ENCODE results near the gene PRUNE1. TPM values are rescaled to one million over a fixed set of nuclear protein-coding genes. Genes with fewer than 3 reads are reported as not detected.

Gene PRUNE1, protein sequence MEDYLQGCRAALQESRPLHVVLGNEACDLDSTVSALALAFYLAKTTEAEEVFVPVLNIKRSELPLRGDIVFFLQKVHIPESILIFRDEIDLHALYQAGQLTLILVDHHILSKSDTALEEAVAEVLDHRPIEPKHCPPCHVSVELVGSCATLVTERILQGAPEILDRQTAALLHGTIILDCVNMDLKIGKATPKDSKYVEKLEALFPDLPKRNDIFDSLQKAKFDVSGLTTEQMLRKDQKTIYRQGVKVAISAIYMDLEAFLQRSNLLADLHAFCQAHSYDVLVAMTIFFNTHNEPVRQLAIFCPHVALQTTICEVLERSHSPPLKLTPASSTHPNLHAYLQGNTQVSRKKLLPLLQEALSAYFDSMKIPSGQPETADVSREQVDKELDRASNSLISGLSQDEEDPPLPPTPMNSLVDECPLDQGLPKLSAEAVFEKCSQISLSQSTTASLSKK
- total RNA-seq (2022; extraction: Qiagen RNA extraction): 12.0 to 19.6 TPM (median 15.3 TPM) in 5 replicates

DNA sequence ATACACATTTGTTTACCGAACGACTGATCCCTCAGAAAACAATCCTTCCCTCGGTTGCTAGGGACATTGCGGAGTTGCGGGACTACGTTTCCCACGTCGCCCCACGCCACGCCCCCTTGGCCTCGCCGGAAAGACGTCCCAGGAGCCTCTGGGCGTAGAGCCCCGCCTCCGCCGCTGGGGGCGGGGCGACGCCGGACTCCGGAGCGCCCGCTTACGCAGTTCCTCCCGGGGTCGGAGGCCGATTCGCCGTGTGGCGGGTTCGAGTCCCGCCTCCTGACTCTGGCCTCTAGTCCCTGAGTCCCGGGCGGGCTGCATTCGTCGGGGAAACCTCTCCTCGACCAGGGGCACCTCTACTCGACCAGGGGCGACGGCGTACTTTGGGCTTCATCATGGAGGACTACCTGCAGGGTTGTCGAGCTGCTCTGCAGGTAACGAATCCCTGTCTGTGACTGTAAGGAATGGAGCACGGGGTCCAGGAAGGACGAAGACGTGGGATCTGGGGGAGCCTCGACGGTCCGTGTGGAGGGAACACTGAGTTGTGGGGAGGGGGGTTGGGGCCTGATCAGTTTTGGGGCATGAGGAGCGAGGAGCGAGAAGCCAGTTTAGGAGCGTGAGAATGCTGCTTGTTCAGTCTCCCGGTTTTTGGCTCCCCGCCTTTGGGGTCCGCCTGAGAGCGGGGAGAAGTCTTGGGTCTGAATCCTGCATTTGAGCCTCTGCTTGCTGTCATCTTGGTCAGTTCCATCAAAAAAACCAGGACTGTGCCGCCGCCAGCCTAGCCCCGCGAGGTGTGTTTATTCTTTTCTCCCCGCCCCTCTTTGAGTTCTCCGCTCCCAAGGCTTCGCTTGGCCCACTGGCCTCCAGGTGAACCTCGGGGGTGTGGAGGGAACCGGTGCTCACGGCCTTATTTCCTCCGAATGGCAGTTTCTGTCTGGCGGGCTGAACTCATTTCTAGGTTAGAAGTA, at the start of gene PRUNE1:
Gene PRUNE1 (plus strand): TSS at position 206 of the 962 bp plus-strand sequence. CDS start 184 bp downstream, at position 390.

DNA sequence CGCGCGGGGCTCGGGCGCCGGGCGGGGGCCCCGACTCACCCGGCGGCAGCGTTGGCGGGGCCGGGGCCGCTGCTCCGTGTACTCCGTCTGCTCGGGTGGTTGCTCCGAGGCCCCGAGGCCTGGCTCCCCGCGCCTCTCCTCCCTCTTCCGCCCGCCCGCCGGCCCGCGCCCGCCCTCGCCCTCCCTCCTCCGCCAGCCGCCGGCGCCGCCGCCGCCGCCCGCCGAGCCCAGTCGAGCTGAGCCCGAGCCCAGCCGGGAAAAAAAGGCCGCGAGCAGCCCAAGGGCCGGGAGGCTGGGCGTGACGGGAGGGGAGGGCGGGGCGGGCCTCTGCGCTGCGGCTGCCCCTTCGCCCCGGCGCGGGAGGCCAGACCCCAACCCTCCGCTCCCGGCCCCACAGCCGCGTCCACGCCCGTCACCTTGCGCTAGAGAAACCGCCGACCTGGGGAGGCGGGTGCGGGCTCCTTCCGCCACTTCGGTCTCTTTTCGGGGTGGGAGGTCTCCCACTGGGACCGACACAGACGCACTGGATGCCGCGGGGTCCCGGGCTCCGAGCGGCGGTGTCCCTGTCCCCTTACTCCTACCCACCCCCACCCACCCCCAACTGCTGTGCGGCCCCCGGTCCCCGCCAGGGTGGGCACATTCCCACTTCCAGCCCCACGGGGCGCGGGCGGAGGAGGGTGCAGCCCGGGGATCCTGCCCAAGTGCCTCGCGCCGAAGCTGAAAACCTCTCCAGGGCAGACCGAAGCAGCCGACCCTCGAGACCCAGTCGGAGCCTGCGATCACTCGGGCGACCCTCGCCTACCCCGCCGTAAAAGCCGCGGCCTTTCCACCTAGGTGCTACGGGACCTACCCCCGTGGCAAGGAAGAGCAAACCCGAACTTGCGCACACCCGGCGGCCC, 33.4 kb upstream of the PRUNE1 start, which contains the start of gene CERS2:
Gene CERS2 (minus strand): TSS at position 256 of the 899 bp plus-strand sequence. CDS start 5,745 bp downstream, outside the sequence.

DNA sequence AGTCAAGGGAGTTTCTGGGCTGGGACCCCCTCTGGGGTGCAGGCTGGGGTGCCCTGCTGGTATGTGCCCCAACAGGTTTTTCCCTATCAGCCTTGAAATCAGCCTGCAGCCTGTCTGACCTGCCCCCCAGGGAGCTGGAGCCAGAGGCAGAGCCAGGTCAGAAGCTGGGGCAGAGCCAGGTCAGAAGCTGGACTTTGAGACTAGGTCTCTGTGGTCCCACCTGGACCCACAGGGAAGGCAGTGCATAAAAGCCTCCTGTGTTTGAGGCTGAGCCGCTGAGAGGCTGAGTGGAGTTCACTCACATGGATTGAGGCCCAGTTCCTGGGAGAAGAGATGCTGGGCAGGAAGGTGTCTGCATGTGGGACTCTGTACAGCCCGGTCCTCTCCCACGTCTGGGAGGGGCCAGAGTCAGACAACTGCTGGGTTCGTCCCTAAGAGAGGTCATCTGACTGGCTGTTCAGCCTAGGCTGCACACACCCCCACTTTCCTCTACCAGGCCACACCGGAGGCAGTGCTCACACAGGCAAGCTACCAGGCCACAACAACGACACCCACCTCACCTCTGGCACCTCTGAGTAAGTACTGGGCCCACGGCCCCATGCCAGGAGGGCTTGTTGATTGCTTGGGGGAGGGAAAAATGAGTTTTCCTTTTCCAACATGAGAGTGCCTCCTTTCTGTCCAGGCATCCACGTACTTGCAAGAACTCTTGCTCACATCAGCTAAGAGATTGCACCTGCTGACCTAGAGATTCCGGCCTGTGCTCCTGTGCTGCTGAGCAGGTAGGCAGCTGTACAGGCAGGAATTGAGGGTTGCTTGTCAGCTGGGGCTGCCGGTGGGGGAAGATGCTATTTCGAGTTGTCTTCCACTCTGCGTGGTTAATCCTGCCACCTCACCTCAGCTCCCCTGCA, 26.2 kb upstream of the PRUNE1 start, which contains the start of gene ANXA9:
Gene ANXA9 (plus strand): TSS at position 488 of the 908 bp plus-strand sequence. CDS start 814 bp downstream, outside the sequence.

DNA sequence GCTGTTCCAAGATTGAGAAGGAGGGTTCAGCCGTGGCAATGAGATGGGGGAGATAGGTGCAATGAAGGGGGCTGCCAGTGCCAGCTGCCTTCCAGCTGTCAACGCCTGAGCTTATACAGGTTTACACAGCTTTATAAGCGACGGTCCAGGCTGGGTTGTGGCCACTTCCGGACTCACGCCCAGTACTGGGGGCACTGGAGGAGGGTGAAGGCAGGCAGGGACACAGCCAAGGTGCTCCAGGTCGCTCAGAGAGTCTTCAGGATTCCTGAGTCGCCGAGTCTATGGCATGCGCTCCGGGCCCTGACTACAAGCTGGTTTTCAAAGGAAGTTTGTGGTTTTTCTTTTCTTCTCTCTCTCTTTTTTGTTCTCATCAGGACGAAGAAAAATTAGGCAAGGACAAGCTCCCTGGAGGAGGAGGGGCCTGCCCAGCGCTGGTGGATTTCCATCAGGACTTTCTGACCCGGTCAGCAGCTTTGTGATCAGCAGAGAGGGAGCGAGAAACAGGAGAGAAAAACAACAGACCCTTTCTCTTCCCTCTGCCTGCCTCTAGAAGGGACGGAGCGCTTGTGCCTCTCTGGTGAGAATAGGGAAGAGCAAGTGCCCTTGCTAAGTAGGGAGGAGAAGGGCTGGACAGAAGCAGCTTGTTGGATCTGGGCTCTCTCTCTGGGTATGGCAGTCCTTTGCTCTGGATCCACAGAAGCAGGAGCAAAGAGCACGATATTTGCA, 1.8 kb upstream of the PRUNE1 start, which contains the start of gene MINDY1:
Gene MINDY1 (minus strand): TSS at position 576 of the 726 bp plus-strand sequence. CDS start 4,285 bp downstream, outside the sequence.

DNA sequence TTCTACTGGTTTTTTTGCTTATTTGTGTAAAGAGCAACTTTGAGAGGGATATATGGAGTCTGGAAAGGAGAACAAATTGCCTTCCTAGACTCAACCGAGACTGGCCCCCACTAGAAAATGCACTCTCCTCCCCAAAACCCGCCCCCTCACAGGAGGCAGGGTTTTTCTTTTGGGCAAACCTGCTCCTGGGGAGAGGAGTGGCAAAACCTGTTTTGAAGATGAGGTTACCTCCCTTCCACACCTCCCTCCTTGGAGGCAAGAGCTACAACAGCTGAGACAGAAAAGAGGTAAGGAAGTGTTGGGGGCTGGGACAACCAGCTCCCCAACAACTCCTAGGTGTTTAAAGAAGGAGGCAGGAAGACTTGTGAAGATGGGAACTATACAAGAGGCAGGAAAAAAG, 28.1 kb downstream of the PRUNE1 start, which contains the start of gene BNIPL:
Gene BNIPL (plus strand): TSS at position 231 of the 400 bp plus-strand sequence. CDS start 140 bp downstream, at position 371.

DNA sequence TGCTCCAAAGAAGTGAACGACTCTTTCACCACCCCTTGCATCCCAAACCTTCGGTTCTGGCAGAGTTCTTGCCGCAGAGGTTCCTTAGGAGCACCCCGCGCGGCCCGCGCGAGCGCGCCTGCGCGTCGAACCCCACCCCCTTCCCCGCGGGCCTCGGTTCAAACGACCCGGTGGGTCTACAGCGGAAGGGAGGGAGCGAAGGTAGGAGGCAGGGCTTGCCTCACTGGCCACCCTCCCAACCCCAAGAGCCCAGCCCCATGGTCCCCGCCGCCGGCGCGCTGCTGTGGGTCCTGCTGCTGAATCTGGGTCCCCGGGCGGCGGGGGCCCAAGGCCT, 39.3 kb downstream of the PRUNE1 start, which contains the start of gene C1orf56:
Gene C1orf56 (plus strand): TSS at position 161 of the 334 bp plus-strand sequence. CDS start 97 bp downstream, at position 258.

DNA sequence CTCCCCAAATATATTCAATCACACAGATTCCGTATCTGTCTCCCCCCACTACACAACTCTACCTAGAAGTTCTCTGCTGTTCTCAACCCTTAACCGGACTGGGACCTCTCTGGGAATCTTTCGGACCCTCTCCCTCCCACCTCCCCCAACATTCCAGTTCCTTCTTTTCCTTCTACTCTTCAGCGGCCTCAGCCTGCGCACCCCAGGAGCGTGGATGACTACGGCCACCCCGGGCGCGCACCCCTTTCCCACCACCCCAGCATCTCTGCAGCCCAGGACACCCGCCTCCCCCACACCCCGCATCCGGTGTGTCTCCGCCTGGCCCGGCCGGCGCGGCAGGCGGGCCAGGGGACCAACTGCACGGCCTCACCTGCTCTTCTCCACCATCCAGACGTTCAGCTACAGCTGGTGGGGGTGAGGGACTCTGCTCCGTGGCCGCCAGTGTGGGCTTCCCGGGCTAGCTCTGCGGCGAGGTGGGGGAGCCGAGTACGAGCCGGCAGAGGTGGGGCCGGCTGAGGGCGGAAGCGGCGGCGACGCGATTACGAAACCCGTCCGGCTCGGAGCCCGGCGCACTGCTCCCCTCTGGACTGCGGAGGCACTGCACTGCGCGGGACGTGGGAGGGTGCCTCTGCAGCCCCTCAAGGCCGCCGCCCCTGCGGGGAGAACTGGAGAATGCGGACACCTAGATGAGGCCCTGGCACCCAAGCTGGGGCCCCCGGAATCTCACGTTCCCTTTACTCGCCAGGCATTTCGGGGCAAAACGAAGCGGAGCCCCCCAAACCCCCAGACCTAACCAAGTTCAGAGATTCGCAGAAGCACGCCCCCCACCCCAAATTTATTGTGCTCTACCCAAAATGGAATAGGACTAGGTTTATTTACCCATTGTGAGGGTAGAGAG, 51.1 kb downstream of the PRUNE1 start, which contains the start of gene CDC42SE1:
Gene CDC42SE1 (minus strand): TSS at position 514 of the 898 bp plus-strand sequence. CDS start 3,892 bp downstream, outside the sequence.

DNA sequence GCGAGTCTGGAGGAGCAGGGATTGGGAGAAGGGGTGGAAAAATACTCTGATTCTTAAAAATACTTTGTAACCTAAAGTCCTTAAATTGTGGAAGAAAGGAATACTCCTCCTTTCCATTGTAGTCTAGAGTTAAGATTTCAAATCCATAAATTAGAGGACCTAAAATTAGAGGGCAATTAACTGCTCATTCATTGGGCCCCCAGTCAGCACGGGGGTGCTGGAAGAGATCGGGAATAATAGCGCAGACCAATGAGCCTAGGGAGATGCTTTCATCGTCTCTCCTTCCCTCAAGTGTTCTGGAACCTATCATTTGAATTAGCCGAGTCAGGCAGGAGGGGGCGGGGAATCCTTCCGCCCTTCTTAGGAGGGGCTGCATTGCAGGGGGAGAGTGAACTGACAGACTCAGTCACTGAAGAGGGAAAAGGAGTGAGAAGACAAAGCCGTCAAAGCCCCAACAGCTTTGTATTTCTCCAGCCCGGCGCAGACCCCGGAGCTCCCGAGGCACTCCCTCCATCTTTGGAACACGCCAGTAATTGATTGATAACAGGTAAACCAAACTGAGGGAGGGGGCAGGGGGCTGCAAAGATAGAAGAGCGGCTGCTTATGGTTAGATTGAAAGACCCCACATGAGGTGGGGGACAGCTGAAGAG, 51.9 kb downstream of the PRUNE1 start, which contains the start of gene MLLT11:
Gene MLLT11 (plus strand): TSS at position 391 of the 650 bp plus-strand sequence. CDS start 6,828 bp downstream, outside the sequence.

DNA sequence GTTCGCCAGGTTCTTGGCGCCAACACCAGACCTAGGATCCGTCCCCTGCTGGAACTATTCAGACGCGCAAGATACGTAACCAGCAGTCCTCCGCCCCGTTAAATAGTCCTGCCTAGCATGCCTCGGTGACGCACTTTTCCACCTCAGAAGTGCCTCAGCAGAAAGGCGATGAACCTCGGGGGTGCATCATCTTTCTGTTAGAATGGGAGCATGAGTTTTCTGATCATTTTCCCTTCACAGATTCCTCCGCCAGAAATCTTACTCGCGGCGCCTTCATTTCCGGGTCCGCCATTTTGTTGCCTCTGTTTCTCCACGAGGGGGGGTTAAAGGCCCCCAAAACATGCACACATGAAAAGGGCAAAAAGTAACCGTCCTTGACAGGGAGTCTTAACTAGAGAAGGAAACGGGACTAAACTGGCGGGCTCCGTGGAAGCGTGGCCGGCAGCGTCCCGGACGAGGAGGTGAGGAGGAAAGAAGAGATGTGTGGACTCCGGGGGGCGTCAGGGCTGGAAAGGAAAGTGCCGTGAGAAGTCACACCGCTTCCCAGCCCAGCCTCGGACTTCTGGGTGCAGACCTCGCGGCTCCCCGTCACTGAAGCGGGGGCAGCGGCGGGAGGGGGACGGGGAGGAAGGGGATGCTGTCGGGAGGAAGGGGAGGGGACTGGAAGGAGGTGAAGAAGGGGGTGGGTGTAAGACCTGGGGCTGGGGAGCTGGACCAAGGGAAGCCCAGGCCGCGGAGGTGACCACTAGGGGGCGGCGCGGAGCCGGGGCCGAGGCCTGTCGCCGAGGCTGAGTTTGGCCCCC, 62.4 kb downstream of the PRUNE1 start, which contains the start of gene GABPB2:
Gene GABPB2 (plus strand): TSS at position 288 of the 803 bp plus-strand sequence. CDS start 17,429 bp downstream, outside the sequence.

Other genes starting within 250 kb of the PRUNE1 start
- 14.9 to 18.7 TPM (median 15.5 TPM) in 5 replicates for gene CTSS, start 242.7 kb upstream of the PRUNE1 start, total RNA-seq (2022; extraction: Qiagen RNA extraction)
- gene CTSK, start 200.2 kb upstream of the PRUNE1 start, total RNA-seq (2022; extraction: Qiagen RNA extraction): 1.2 to 2.3 TPM (median 1.4 TPM) in 5 replicates
- gene ARNT, start 131.8 kb upstream of the PRUNE1 start, total RNA-seq (2022; extraction: Qiagen RNA extraction): 10.2 to 18.8 TPM (median 12.2 TPM) in 5 replicates
- gene CTXND2, start 121.3 kb upstream of the PRUNE1 start, total RNA-seq (2022; extraction: Qiagen RNA extraction): not detected in 5 replicates
- 21.9 to 29.0 TPM (median 22.2 TPM) in 5 replicates for gene SETDB1, start 82.1 kb upstream of the PRUNE1 start, total RNA-seq (2022; extraction: Qiagen RNA extraction)
- 241 to 291 TPM (median 246 TPM) in 5 replicates for gene CERS2, start 33.6 kb upstream of the PRUNE1 start, total RNA-seq (2022; extraction: Qiagen RNA extraction)
- gene ANXA9, start 26.2 kb upstream of the PRUNE1 start, total RNA-seq (2022; extraction: Qiagen RNA extraction): 0.70 to 1.1 TPM (median 0.84 TPM) in 5 replicates
- gene MINDY1, start 1.5 kb upstream of the PRUNE1 start, total RNA-seq (2022; extraction: Qiagen RNA extraction): 2.6 to 3.9 TPM (median 3.0 TPM) in 5 replicates
- gene BNIPL, start 28.1 kb downstream of the PRUNE1 start, total RNA-seq (2022; extraction: Qiagen RNA extraction): 0.03 to 0.28 TPM (median 0.09 TPM) in 5 replicates
- 5.9 to 7.9 TPM (median 6.2 TPM) in 5 replicates for gene C1orf56, start 39.3 kb downstream of the PRUNE1 start, total RNA-seq (2022; extraction: Qiagen RNA extraction)
- gene CDC42SE1, start 51.2 kb downstream of the PRUNE1 start, total RNA-seq (2022; extraction: Qiagen RNA extraction): 80.4 to 99.4 TPM (median 81.8 TPM) in 5 replicates
- 12.6 to 16.9 TPM (median 15.3 TPM) in 5 replicates for gene MLLT11, start 51.9 kb downstream of the PRUNE1 start, total RNA-seq (2022; extraction: Qiagen RNA extraction)
- gene GABPB2, start 62.3 kb downstream of the PRUNE1 start, total RNA-seq (2022; extraction: Qiagen RNA extraction): 3.0 to 3.2 TPM (median 3.1 TPM) in 5 replicates
- 1.3 to 2.2 TPM (median 1.6 TPM) in 5 replicates for gene SEMA6C, start 138.2 kb downstream of the PRUNE1 start, total RNA-seq (2022; extraction: Qiagen RNA extraction)
- gene TNFAIP8L2, start 148.2 kb downstream of the PRUNE1 start, total RNA-seq (2022; extraction: Qiagen RNA extraction): 0.08 TPM in 1 of 5 replicates, not detected in the others
- 5.5 to 9.6 TPM (median 6.4 TPM) in 5 replicates for gene LYSMD1, start 157.5 kb downstream of the PRUNE1 start, total RNA-seq (2022; extraction: Qiagen RNA extraction)
- gene SCNM1, start 157.7 kb downstream of the PRUNE1 start, total RNA-seq (2022; extraction: Qiagen RNA extraction): 39.9 to 48.7 TPM (median 48.1 TPM) in 5 replicates
- gene TMOD4, start 167.5 kb downstream of the PRUNE1 start, total RNA-seq (2022; extraction: Qiagen RNA extraction): 0.25 to 0.44 TPM (median 0.27 TPM) in 3 of 5 replicates, not detected in the others
- gene VPS72, start 181.7 kb downstream of the PRUNE1 start, total RNA-seq (2022; extraction: Qiagen RNA extraction): 44.3 to 78.2 TPM (median 45.5 TPM) in 5 replicates
- 49.5 to 70.6 TPM (median 50.8 TPM) in 5 replicates for gene PIP5K1A, start 190.1 kb downstream of the PRUNE1 start, total RNA-seq (2022; extraction: Qiagen RNA extraction)
- gene PSMD4, start 246.3 kb downstream of the PRUNE1 start, total RNA-seq (2022; extraction: Qiagen RNA extraction): 166 to 193 TPM (median 187 TPM) in 5 replicates